ENCODE measurements around the gene FAM180B. TPM values are rescaled to one million over a fixed set of nuclear protein-coding genes. Genes with fewer than 3 reads are reported as not detected.

Gene FAM180B, protein sequence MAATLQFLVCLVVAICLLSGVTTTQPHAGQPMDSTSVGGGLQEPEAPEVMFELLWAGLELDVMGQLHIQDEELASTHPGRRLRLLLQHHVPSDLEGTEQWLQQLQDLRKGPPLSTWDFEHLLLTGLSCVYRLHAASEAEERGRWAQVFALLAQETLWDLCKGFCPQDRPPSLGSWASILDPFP
- not detected in 2 replicates for total RNA-seq

DNA sequence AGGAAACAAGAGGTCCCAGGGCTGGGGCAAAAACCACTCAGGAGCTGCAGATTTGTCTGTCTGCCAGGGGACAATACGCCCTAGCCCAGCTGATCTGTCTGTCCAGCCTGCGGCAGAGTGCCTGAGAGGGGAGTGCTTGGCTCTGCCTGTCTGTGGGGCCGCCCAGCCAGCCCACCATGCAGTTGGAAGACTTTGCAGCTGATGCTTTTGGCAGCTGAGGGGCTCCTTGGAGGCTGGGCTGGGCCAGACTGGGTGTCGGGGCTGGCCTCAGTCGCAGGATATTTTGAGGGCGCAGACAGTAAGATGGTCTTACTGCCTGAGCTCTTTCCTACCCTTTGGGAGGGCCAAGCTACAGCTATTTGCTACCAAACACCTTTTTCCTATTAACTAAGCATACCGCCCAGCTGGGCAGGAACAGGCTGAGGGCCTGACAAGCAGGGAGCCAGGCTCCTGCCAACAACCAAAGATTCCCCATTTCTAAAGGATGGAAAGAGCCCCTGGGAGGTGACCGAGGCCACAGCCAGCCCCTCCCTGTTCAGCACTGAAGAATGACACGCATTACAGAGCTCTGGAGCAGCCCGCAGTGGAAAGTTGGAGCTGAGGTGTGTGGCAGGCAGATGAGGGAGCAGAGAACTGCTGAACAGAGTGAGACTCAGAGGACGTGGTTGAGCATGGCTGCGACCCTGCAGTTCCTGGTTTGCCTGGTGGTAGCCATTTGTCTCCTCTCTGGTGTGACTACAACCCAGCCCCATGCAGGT lies at the start of gene FAM180B:
FAM180B (plus strand) TSS at position 581 of the 758 bp plus-strand sequence; CDS start at position 672, 91 bp downstream.

DNA sequence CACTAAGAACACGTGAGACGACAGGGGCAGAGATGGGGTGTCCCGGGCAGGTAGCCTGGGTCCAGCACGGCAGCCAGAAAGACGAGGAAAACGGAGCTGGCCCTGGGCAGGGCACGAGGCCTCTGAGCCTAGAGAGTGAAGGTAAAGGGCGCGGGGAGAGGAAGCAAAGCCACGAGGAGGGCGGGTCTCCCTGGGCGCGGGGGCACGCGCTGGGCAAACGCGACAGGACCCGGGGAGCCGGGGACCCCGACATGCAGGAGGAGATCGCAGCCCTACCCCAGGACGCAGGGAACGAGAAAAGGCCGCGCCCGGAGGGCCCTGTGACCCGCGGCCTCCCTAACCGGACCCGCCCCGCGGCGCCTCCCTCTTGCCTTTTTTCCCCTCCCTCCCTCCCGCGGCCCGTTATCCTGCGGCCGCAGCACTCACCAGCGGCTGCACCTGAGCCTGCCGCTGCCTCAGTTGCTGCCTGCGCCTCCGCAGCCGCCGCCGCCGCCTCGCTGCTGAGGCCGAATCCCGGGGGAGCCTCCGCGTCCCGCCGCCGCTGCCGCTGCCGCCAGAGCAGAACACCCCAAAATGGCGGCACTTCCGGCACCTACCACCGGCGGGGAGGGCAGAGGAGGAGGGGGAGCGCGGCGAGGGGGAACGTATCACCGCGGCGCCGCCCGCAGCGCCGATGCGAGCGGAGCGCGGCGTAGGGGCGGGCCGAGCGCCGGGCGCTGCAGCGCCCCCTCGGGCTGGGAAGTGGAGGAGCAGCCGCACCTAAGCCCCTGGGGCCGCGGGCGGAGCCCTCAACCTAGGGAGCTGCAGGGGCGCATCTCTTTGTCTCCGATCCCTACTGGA lies 33.7 kb upstream of the FAM180B start, which contains the start of gene CELF1:
CELF1 (minus strand) TSS at position 567 of the 840 bp plus-strand sequence. CDS start 53,609 bp downstream, outside the sequence.

DNA sequence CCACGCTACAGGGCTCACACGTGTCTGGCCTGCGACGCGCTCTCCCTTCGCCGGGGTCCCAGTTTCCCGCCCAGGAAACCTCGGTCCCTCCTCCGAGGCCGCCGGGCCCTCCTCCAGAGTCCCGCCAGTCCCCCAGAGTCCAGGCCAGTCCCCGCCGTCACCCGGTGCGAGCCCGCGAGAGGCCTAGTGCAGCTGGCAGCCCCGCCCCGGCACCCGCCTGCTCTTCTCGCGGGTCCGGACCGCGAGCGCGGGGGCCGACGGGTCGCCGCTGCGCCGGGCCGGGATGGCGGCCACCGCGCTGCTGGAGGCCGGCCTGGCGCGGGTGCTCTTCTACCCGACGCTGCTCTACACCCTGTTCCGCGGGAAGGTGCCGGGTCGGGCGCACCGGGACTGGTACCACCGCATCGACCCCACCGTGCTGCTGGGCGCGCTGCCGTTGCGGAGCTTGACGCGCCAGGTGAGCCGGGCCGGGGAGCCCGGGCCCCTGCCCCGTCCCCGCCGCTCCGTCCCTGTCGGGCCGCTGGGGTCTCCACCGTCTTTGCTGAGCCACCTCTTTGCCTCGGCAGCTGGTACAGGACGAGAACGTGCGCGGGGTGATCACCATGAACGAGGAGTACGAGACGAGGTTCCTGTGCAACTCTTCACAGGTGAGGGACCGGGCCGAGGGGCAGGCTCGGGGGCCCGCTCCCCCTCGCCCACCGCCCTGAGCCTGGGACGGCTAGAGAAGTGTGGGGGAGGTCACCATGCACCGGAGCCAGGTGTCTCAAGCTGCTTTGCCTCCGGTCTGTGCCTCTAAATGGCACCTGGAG lies 20.9 kb upstream of the FAM180B start, which contains the start of gene PTPMT1:
PTPMT1 (plus strand) TSS at position 260 of the 809 bp plus-strand sequence; CDS start at position 284, 24 bp downstream.

DNA sequence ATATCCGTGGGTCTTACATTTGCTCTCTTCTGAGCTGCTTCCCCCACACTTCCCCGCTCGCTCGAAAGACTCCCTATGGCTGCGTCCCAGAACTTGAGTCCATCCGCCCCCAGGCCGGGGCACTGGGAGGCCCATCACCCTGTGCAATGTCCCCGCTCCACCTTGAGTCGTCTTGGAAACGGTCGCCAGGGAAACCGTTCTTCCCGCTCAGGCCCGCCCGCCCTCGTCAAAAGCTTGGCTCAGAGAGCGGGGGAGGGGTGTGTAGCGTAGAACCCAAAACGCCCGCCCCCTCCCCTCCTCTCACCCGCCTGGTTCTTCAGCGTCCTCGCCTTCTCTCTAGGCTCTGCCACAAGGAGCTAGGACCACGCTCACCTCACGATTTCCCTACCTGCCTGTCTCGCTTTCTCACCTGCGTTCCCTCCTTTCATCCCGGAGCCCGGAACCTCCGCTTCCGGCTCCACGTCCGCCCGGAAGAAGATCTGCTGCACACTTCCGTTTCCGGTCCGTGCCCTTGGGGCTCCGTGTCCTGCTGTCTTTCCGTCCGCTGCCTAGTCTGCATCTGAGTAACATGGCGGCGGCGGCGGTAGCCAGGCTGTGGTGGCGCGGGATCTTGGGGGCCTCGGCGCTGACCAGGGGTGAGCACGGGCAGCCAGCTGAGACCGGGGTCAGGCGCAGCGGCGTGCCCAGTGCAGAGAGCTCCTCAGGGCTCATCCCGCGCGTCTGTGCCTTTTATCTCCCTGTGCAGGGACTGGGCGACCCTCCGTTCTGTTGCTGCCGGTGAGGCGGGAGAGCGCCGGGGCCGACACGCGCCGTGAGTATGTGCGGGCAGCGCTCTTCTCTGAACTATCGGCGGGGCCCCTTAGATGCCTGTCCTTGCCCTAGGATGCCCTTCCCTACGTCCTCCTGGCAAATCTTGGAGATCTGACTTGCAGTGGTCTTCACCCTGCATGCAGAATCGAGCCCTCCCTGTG lies 7.7 kb upstream of the FAM180B start, which contains the start of the genes KBTBD4 and NDUFS3:
KBTBD4 (minus strand) TSS at position 447 of the 971 bp plus-strand sequence; CDS start at position 428, 19 bp downstream.
NDUFS3 (plus strand) TSS at position 551 of the 971 bp plus-strand sequence; CDS start at position 569, 18 bp downstream.

DNA sequence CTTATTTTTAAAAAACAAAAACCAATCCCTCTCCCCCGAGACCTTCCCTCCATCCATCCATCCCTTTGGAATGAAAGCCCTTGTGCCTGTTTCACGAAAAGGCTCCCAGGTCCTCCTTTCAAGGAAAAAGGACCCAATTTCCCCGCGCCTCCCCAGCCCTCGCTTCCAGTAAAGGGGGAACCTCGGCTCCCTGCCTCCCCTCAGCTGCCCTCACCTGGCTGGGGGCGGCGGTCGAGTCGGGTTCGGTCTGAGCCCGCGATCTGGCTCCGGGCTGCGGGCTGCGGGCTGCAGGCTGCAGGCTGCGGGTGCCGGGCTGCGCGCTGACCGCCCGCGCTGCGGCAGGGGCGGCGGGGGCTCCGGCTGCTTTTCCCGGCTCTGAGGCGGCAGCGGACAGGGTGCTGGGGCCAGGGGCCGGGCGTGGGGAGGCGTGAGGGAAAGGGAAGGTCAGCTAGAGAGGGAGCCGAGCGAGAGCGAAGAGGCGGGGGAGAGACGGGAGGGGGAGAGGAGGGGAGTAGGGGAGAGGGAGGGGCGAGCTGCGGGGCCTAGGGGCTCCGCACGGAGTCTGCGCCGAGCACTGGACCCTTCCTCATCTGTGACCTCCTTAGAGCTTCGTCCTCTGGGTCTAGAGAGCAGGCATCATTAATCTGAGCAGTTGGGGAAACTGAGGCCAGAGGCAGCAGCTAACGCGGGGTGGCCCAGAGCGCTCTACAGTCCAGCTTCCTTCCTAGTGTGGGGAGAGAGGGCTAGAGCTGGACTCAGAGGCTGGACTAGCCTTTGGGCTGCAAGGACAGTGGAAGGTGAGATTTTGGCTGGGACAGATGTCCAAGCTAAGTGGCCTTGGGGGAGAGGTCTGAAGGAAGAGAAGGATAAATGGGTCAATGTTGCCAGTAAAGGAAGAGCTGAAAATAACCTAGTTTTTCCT lies 7.7 kb downstream of the FAM180B start, which contains the start of gene C1QTNF4:
C1QTNF4 (minus strand) TSS at position 478 of the 922 bp plus-strand sequence. CDS start 3,601 bp downstream, outside the sequence.

Other genes starting within 250 kb of the FAM180B start
- not detected in 2 replicates for gene MYBPC3, start 234.0 kb upstream of the FAM180B start, total RNA-seq
- gene SPI1, start 208.1 kb upstream of the FAM180B start, total RNA-seq = not detected in 2 replicates
- gene SLC39A13, start 178.1 kb upstream of the FAM180B start, total RNA-seq = 84.5 and 97.5 TPM in 2 replicates
- gene PSMC3, start 160.2 kb upstream of the FAM180B start, total RNA-seq = 123 and 233 TPM in 2 replicates
- not detected in 2 replicates for gene RAPSN, start 137.5 kb upstream of the FAM180B start, total RNA-seq
- 51.8 and 52.3 TPM in 2 replicates for gene CELF1, start 33.5 kb upstream of the FAM180B start, total RNA-seq
- 166 and 195 TPM in 2 replicates for gene PTPMT1, start 21.1 kb upstream of the FAM180B start, total RNA-seq
- 12.5 and 15.4 TPM in 2 replicates for gene KBTBD4, start 7.7 kb upstream of the FAM180B start, total RNA-seq
- gene NDUFS3, start 7.6 kb upstream of the FAM180B start, total RNA-seq = 75.5 and 101 TPM in 2 replicates
- 0.08 and 0.16 TPM in 2 replicates for gene C1QTNF4, start 7.7 kb downstream of the FAM180B start, total RNA-seq
- gene MTCH2, start 55.9 kb downstream of the FAM180B start, total RNA-seq = 69.9 and 104 TPM in 2 replicates
- 0.16 and 0.19 TPM in 2 replicates for gene AGBL2, start 128.7 kb downstream of the FAM180B start, total RNA-seq
- 20.1 and 26.4 TPM in 2 replicates for gene FNBP4, start 180.7 kb downstream of the FAM180B start, total RNA-seq